Cardiac muscle cell (in vitro differentiated cells and primary cell): ENCODE measurements around the gene GPR62. TPM values are rescaled to one million over a fixed set of nuclear protein-coding genes. Genes with fewer than 3 reads are reported as not detected.
A peak's percentile ranks its signal among the peaks of the same experiment; 100 is the strongest.

Experiments used
- DNase-seq, 2 donors: peaks; one replicate each; pipeline versions ENCODE4 v3.0.0 to v3.0.0-alpha.2; 2010 to 2017; ENCODE audit warnings: low read depth in 1 of 2, low spot score in 1 of 2
- H3K27ac ChIP-seq: fragments of 200-600 bp; sonication (generic); 2 replicates; pipeline ENCODE4 v1.5.1; 2016
- H3K27me3 ChIP-seq: fragments of 200-600 bp; sonication (generic); 2 replicates; pipeline ENCODE4 v1.6.0; 2016; ENCODE audit warnings: control low read depth
- H3K36me3 ChIP-seq: fragments of 200-600 bp; sonication (generic); 2 replicates; pipeline ENCODE4 v1.5.1; 2016; ENCODE audit warnings: control low read depth
- H3K4me1 ChIP-seq: fragments of 200-600 bp; sonication (generic); 2 replicates; pipeline ENCODE4 v1.8.1; 2017; ENCODE audit warnings: low read depth, mild to moderate bottlenecking, mixed run types
- H3K4me3 ChIP-seq: fragments of 200-600 bp; sonication (generic); 2 replicates; pipeline ENCODE4 v1.5.1; 2016; ENCODE audit warnings: mild to moderate bottlenecking
- H3K9me3 ChIP-seq: fragments of 200-600 bp; sonication (generic); 2 replicates; pipeline ENCODE4 v1.5.1; 2017; ENCODE audit warnings: low read depth, mild to moderate bottlenecking, control low read depth
- polyA plus RNA-seq: library from polyadenylated mRNA; unstranded; fragments of >200 nt; fragmentation: Nextera tagmentation; extraction: Ambion mirVana; gene quantifications from 2 replicates; pipeline ENCODE4 v1.2.1, GENCODE V29; 2016
- total RNA-seq: library from RNA; depleted of rRNA; stranded (reverse); fragments of >200 nt; gene quantifications from 2 replicates; pipeline ENCODE4 v1.2.3, GENCODE V29; 2016
- TF ChIP-seq, protein P1 (sequence below): IDR thresholded peaks from 2 replicates; pipeline ENCODE4 v1.5.1; 2012; ENCODE audit warnings: low read depth, mild to moderate bottlenecking, low read length

GPR62 gene
- total and polyA plus RNA-seq, 2 experiments from 2014 or later, result 0.94 to 1.1 TPM

DNA sequence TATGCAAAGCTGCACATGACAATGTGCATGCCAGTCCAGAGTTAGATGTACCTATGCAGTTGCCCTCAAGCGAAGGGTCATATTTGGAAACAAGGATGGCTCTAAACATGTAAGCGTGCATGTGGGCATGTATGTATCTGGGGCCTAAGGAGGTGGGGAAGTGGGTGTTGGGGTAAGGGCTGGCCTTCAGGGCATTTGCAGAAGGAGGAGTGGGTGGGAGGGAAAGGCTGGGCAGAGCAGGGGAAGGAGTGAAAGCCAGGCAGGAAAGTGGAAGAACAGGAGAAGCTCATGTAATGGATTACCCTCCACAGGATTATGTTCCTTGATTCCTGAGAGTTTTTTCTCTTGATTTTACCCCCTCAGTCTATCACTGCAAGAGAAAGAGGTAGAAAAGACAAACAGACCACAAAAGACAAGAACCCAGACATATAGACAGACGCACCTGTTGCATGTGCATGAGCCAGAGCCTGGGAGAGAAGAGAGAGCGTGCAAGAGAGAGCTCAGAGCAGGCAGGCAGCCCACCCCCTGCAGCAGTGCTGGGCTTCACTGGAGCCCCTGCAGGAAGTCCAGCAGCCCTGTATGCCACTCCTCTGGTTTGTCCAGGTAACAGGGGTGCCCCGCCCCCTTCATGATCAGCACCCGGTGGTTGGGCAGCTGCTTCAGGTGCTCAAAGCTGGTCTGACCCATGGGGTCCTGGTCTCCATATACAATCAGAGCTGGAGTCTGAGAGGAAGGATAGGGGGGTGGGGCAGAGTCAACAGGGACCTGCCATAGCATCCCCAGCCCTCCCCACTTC lies 13.9 kb downstream of the GPR62 start:
- Histone ChIP-seq H3K4me1 (peaks cover 20% of the 10 kb centered on the region), H3K27me3 (no peaks in the 10 kb centered on the region), H3K4me3 (no peak overlapping the region), H3K36me3 (no peaks in the 10 kb centered on the region), H3K27ac (peak overlapping the region; percentile 86), H3K9me3 (no peaks in the 10 kb centered on the region)
- TF ChIP-seq, protein P1, sequence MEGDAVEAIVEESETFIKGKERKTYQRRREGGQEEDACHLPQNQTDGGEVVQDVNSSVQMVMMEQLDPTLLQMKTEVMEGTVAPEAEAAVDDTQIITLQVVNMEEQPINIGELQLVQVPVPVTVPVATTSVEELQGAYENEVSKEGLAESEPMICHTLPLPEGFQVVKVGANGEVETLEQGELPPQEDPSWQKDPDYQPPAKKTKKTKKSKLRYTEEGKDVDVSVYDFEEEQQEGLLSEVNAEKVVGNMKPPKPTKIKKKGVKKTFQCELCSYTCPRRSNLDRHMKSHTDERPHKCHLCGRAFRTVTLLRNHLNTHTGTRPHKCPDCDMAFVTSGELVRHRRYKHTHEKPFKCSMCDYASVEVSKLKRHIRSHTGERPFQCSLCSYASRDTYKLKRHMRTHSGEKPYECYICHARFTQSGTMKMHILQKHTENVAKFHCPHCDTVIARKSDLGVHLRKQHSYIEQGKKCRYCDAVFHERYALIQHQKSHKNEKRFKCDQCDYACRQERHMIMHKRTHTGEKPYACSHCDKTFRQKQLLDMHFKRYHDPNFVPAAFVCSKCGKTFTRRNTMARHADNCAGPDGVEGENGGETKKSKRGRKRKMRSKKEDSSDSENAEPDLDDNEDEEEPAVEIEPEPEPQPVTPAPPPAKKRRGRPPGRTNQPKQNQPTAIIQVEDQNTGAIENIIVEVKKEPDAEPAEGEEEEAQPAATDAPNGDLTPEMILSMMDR, result no peak
- no peak for DNase-seq

DNA sequence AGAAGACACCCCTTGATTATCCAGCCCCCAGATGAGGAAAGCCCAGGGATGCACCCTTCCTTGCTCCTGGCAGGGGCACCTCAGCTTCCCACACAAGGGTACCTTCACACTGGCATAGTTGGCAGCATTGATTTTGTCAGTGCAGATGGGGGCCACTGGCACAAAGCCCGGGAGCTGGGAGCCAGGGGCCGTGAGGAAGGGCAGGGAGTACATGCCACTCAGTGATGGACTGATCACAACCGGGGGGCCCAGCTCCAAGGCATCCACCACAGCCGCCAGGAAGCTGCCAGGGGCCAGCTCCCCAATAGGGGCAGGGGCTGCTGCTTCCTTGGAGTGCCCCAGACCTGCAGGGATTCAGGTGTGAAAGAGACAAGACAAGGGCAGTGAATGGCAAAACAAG lies 14.7 kb downstream of the GPR62 start:
- Histone ChIP-seq H3K4me3 (no peak overlapping the region), H3K27ac (no peak overlapping the region), H3K27me3 (no peaks in the 10 kb centered on the region), H3K36me3 (no peaks in the 10 kb centered on the region), H3K4me1 (peaks cover 22% of the 10 kb centered on the region), H3K9me3 (no peaks in the 10 kb centered on the region)
- TF ChIP-seq, protein P1, result no peak
- DNase-seq, result no peak

DNA sequence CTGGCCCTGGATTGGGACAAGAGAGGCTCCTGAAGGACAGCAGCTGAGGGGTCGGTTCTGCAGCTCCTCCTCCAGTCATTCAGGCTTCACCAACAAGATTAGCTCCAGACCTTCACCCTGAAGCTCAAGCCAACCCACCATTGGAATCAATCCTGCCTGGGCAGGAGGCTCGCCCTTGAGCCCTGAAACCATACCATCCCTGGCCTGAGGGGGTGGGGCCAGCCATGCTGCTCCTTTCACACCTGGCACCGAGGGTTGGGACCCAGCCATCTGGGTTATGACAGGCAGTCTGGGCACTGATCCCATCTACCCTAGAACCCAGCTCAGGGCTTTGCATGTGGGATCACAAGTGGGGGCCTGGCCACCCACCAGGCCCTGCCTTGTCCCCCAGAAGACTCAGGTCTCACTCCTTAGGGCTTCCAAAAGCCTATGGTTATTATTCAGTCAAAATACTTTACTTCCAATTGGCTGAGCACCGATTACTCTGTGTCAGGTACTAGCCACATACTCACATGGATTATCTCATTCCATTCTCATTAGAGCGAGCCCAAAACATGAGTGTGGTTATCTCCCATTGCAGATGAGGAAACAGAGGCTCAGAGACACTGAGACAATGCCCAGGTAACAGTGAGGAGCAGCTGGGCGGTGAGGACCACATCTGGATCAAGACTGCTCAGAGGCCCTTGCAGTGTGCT lies 15.6 kb downstream of the GPR62 start:
- Histone ChIP-seq H3K9me3 (no peaks in the 10 kb centered on the region), H3K4me3 (no peak overlapping the region), H3K27me3 (no peaks in the 10 kb centered on the region), H3K27ac (peak overlapping the region; percentile 24), H3K36me3 (no peaks in the 10 kb centered on the region), H3K4me1 (peaks cover 28% of the 10 kb centered on the region)
- DNase-seq, result no peak
- TF ChIP-seq, protein P1, result no peak

DNA sequence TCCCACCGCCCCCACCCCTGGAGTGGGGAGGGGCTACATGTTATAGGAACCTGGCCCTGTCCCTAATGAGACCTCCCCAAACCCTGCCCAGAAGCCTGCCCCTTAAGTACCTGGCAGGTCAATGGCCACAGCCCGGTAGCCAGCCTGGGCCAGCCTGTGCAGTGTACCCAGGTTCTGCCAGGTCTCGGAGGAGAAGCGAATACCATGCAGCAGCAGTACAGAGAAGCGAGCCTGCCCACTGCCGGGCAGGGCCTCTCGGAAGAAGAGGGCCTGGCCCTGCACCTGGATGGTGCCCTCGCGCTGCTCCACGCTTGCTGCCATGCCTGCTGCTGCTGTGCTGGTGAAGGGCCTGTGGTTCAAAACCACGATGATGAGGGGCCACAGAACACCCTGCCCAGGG lies 16.2 kb downstream of the GPR62 start:
- TF ChIP-seq, protein P1, result no peak
- H3K27me3 ChIP-seq, result no peaks in the 10 kb centered on the region
- peaks cover 30% of the 10 kb centered on the region for H3K4me1 ChIP-seq
- no peaks in the 10 kb centered on the region for H3K9me3 ChIP-seq
- peak overlapping the region; percentile 24 for H3K27ac ChIP-seq
- no peaks in the 10 kb centered on the region for H3K36me3 ChIP-seq
- H3K4me3 ChIP-seq, result no peak overlapping the region
- DNase-seq, result no peak

DNA sequence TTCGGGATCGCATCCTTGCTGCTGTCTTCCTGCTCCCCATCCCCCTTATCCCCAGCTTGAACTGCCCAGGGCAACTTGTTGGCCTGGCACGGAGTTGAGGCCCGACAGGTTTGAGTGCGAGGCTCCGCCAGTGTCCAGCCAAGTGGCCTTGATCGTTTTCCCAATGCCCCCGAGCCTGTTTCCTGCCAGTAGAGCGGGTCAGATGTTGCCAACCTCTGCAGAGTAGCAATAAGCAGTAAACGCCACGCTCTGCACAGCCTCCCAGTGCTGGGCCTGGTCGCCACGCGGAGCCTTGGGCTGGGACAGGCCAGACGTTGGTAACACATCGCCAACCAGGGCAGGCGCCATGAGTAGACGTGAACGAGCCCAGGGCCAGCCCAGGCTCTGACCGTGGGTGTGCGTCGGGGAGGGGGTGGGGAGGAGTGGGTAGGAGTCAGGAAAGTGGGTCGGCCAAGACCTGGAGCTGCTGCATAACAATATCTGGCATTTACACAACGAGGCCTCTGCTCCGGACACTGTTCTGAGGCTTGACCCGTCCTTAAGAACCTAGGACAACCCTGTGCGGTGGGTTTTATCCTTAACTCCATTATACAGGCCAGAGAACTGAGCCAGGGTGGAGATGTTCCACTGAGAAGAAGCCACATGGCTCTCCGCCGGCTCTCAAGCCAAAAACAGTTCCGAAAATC lies 19.2 kb downstream of the GPR62 start:
- Histone ChIP-seq H3K36me3 (no peaks in the 10 kb centered on the region), H3K4me1 (peaks cover 21% of the 10 kb centered on the region), H3K9me3 (no peaks in the 10 kb centered on the region), H3K27me3 (no peaks in the 10 kb centered on the region), H3K4me3 (peak overlapping the region; percentile 51), H3K27ac (no peak overlapping the region)
- DNase-seq, result peak in 1 of 2 donors; percentile 16
- TF ChIP-seq, protein P1, result no peak
